Frontal cortex (tissue), 1 donor: Measurements from ENCODE around the gene INO80B. TPM values are rescaled to one million over a fixed set of nuclear protein-coding genes. Genes with fewer than 3 reads are reported as not detected.

Experiments
- total RNA-seq: library from RNA; depleted of rRNA; stranded (reverse); fragments of >200 nt; gene quantifications from one replicate; pipeline ENCODE4 v1.2.3, GENCODE V29; 2014

INO80B gene
- total RNA-seq, 1 donor from 2014 or later: 9.8 TPM

Other genes with a start within 250 kb of the INO80B start
- 1.2 TPM for gene SLC4A5, start 111.7 kb upstream of the INO80B start, total RNA-seq
- 111 TPM for gene DCTN1, start 74.8 kb upstream of the INO80B start, total RNA-seq
- 0.41 TPM for gene C2orf81, start 33.5 kb upstream of the INO80B start, total RNA-seq
- gene WDR54, start 33.4 kb upstream of the INO80B start, total RNA-seq: 38.7 TPM
- 2.9 TPM for gene RTKN, start 13.2 kb upstream of the INO80B start, total RNA-seq
- 24.9 TPM for gene WBP1, start 3.4 kb downstream of the INO80B start, total RNA-seq
- gene MOGS, start 10.3 kb downstream of the INO80B start, total RNA-seq: 26.9 TPM
- gene MRPL53, start 17.6 kb downstream of the INO80B start, total RNA-seq: 14.3 TPM
- gene CCDC142, start 27.9 kb downstream of the INO80B start, total RNA-seq: 33.0 TPM
- gene TTC31, start 28.0 kb downstream of the INO80B start, total RNA-seq: 7.7 TPM
- gene LBX2, start 44.5 kb downstream of the INO80B start, total RNA-seq: not detected
- gene PCGF1, start 52.6 kb downstream of the INO80B start, total RNA-seq: 8.2 TPM
- gene TLX2, start 59.4 kb downstream of the INO80B start, total RNA-seq: not detected
- not detected for gene DQX1, start 71.1 kb downstream of the INO80B start, total RNA-seq
- gene AUP1, start 74.6 kb downstream of the INO80B start, total RNA-seq: 42.0 TPM
- gene HTRA2, start 74.8 kb downstream of the INO80B start, total RNA-seq: 54.2 TPM
- 14.3 TPM for gene LOXL3, start 98.9 kb downstream of the INO80B start, total RNA-seq
- 3.7 TPM for gene DOK1, start 99.6 kb downstream of the INO80B start, total RNA-seq
- 0.41 TPM for gene M1AP, start 193.2 kb downstream of the INO80B start, total RNA-seq
- 14.7 TPM for gene SEMA4F, start 199.2 kb downstream of the INO80B start, total RNA-seq